ENCODE results near the gene ACER3.

Gene ACER3

GRCh38 chr11:77075425-77075905, 214.7 kb downstream of the ACER3 start:
- DNase-seq (ENCODE audit: low read depth) = no peak

Measured in fibroblast of the conjunctiva (primary cell).